Common myeloid progenitor, CD34-positive (primary cell): ENCODE data around the gene NDUFS1.

ENCODE experiments used
- CTCF ChIA-PET: fragments of 350-600 bp; sonication (Branson Sonifier 250); formaldehyde crosslinking; loops from one replicate; lab custom pipeline; 2021; ENCODE audit warnings: antibody characterized with exemption; lab: Charles Lee
- POLR2A ChIA-PET: fragments of 350-600 bp; sonication (Branson Sonifier 250); formaldehyde crosslinking; loops from one replicate; lab custom pipeline; 2021; ENCODE audit warnings: antibody characterized with exemption; lab: Charles Lee
- DNase-seq, 3 donors: peaks; one replicate each; pipeline versions ENCODE4 v3.0.0 to v3.0.0-alpha.2; 2013
- H3K27ac ChIP-seq, 2 experiments: 1 replicate in 1 of 2; 2 replicates in 1 of 2; pipeline ENCODE4 v1.7.0; 2013; ENCODE audit warnings: inconsistent platforms in 2 of 2, low read length in 2 of 2, mild to moderate bottlenecking in 2 of 2, low read depth in 1 of 2, moderate library complexity in 1 of 2; ENCODE audit not compliant: severe bottlenecking in 2 of 2, insufficient read depth in 1 of 2, poor library complexity in 1 of 2
- H3K27me3 ChIP-seq, 5 experiments: replicated peaks in 2 of 5; 1 replicate in 3 of 5; 2 replicates in 2 of 5; pipeline versions ENCODE4 v1.6.1 to v1.7.0; 2013; ENCODE audit warnings: low read length in 4 of 5, mild to moderate bottlenecking in 2 of 5, moderate library complexity in 2 of 5, inconsistent platforms in 1 of 5; ENCODE audit not compliant: insufficient read depth in 5 of 5, control insufficient read depth in 4 of 5
- H3K36me3 ChIP-seq, 4 experiments: 1 replicate in 2 of 4; 2 replicates in 2 of 4; pipeline versions ENCODE4 v1.6.1 to v1.7.0; 2013; ENCODE audit warnings: low read length in 3 of 4, control low read depth in 1 of 4, mild to moderate bottlenecking in 1 of 4; ENCODE audit not compliant: control insufficient read depth in 4 of 4, insufficient read depth in 4 of 4
- H3K4me1 ChIP-seq, 4 experiments: 1 replicate in 3 of 4; 2 replicates in 1 of 4; pipeline versions ENCODE4 v1.6.1 to v1.7.1; 2013; ENCODE audit warnings: low read length in 3 of 4, mild to moderate bottlenecking in 3 of 4, control low read depth in 1 of 4, inconsistent platforms in 1 of 4, moderate library complexity in 1 of 4; ENCODE audit not compliant: control insufficient read depth in 4 of 4, insufficient read depth in 4 of 4; ENCODE audit errors: control extremely low read depth in 1 of 4
- H3K4me3 ChIP-seq, 7 experiments: 1 replicate in 4 of 7; 2 replicates in 3 of 7; pipeline versions ENCODE4 v1.5.1 to v1.7.0; 2013; ENCODE audit warnings: mild to moderate bottlenecking in 7 of 7, low read length in 6 of 7, moderate library complexity in 6 of 7, inconsistent platforms in 2 of 7, low read depth in 2 of 7, control low read depth in 1 of 7; ENCODE audit not compliant: insufficient read depth in 4 of 7, control insufficient read depth in 1 of 7; ENCODE audit errors: extremely low read depth in 1 of 7
- H3K9me3 ChIP-seq, 5 experiments: 1 replicate in 4 of 5; 2 replicates in 1 of 5; pipeline versions ENCODE4 v1.6.1 to v1.7.1; 2013; ENCODE audit warnings: low read length in 4 of 5, mild to moderate bottlenecking in 2 of 5, inconsistent platforms in 1 of 5, low read depth in 1 of 5, moderate library complexity in 1 of 5; ENCODE audit not compliant: control insufficient read depth in 4 of 5, insufficient read depth in 2 of 5; ENCODE audit errors: control extremely low read depth in 1 of 5
- WGBS: methylation state at CpG from one replicate; pipeline ENCODE4 v1.1.5; 2013; ENCODE audit not compliant: insufficient coverage; 5-methylcytosine and 5-hydroxymethylcytosine counted together

NDUFS1 gene

GRCh38 chr2:206084870-206085741 lies 74.1 kb downstream of the NDUFS1 start:
- 0% methylated on average over 38 of the region's 88 CpGs for WGBS
- POLR2A ChIA-PET, result interaction anchor here (0.6 to 1.3 kb wide), 3 partner anchors 8 to 13 kb away, joined by 3 to 17 read pairs (median 8); no protein-coding TSS in a partner anchor
- DNase-seq, result peak in 2 of 3 donors; percentile 58 to 72
- Histone ChIP-seq H3K9me3 (no peaks in the 10 kb centered on the region), H3K4me3 (peak overlapping the region; percentile 84 to 100 (median 94)), H3K27me3 (no peaks in the 10 kb centered on the region), H3K27ac (peak overlapping the region; percentile 98 to 99), H3K36me3 (no peaks in the 10 kb centered on the region), H3K4me1 (peaks cover 10 to 29% (median 20%) of the 10 kb centered on the region in 4 experiments)
- CTCF ChIA-PET, result interaction anchor here (0.8 to 4.6 kb wide), 7 partner anchors 11 to 69 kb away, joined by 3 to 41 read pairs (median 6); no protein-coding TSS in a partner anchor

GRCh38 chr2:206084439-206084869 lies 74.8 kb downstream of the NDUFS1 start:
- H3K36me3 ChIP-seq, result no peaks in the 10 kb centered on the region
- CTCF ChIA-PET, result interaction anchor here (0.6 to 2.5 kb wide), 6 partner anchors 11 to 460 kb away, joined by 3 to 14 read pairs (median 4); no protein-coding TSS in a partner anchor
- DNase-seq, result peak in 1 of 3 donors; percentile 17
- H3K4me3 ChIP-seq, result peak overlapping the region; percentile 84 to 100 (median 94)
- H3K4me1 ChIP-seq, result peaks cover 10 to 29% (median 20%) of the 10 kb centered on the region in 4 experiments
- peak overlapping the region; percentile 98 to 99 for H3K27ac ChIP-seq
- POLR2A ChIA-PET, result no interaction called here
- 0% methylated on average over 2 of the region's 10 CpGs for WGBS
- H3K9me3 ChIP-seq, result no peaks in the 10 kb centered on the region
- no peaks in the 10 kb centered on the region for H3K27me3 ChIP-seq

- peak in 2 of 3 donors; percentile 48 to 56 for DNase-seq
- H3K27me3 ChIP-seq, result no peaks in the 10 kb centered on the region
- H3K4me3 ChIP-seq, result peak overlapping the region; percentile 84 to 100 (median 94)
- peak overlapping the region; percentile 98 to 99 for H3K27ac ChIP-seq
- H3K4me1 ChIP-seq, result peaks cover 7 to 28% (median 19%) of the 10 kb centered on the region in 4 experiments
- WGBS, result 46% methylated on average over 4 of the region's 14 CpGs
- no peaks in the 10 kb centered on the region for H3K36me3 ChIP-seq
- H3K9me3 ChIP-seq, result no peaks in the 10 kb centered on the region
- CTCF ChIA-PET, result interaction anchor here (0.6 to 2.5 kb wide), 7 partner anchors 10 to 460 kb away, joined by 3 to 14 read pairs (median 3); no protein-coding TSS in a partner anchor
- POLR2A ChIA-PET, result no interaction called here
Observed at GRCh38 chr2:206083602-206084438, 75.4 kb downstream of the NDUFS1 start.

GRCh38 chr2:206082298-206082843 lies 76.9 kb downstream of the NDUFS1 start:
- H3K4me3 ChIP-seq, result no peak overlapping the region
- H3K9me3 ChIP-seq, result no peaks in the 10 kb centered on the region
- no peak for DNase-seq
- H3K36me3 ChIP-seq, result no peaks in the 10 kb centered on the region
- no peaks in the 10 kb centered on the region for H3K27me3 ChIP-seq
- POLR2A ChIA-PET, result no interaction called here
- peak overlapping the region in 1 of 2 experiments; percentile 31 for H3K27ac ChIP-seq
- 100% methylated on average over 1 of the region's 4 CpGs for WGBS
- CTCF ChIA-PET, result interaction anchor here (2.2 to 2.5 kb wide), 2 partner anchors 11 to 13 kb away, joined by 8 to 14 read pairs; no protein-coding TSS in a partner anchor
- peaks cover 4 to 19% (median 12%) of the 10 kb centered on the region in 4 experiments for H3K4me1 ChIP-seq

- H3K36me3 ChIP-seq, result no peaks in the 10 kb centered on the region
- POLR2A ChIA-PET, result no interaction called here
- H3K27ac ChIP-seq, result no peak overlapping the region
- no peaks in the 10 kb centered on the region for H3K27me3 ChIP-seq
- H3K4me1 ChIP-seq, result peaks cover 0 to 14% (median 9%) of the 10 kb centered on the region in 4 experiments
- CTCF ChIA-PET, result interaction anchor here (1.0 kb wide), 1 partner anchor 8 kb away, joined by 3 read pairs; no protein-coding TSS in a partner anchor
- no CpG with 5 or more reads among the region's 4 CpGs for WGBS
- no peak for DNase-seq
- no peak overlapping the region for H3K4me3 ChIP-seq
- H3K9me3 ChIP-seq, result no peaks in the 10 kb centered on the region
Observed at GRCh38 chr2:206080927-206081326, 78.3 kb downstream of the NDUFS1 start.

- 97% methylated on average over 4 of the region's 9 CpGs for WGBS
- Histone ChIP-seq H3K27me3 (no peaks in the 10 kb centered on the region), H3K27ac (no peak overlapping the region), H3K9me3 (no peaks in the 10 kb centered on the region), H3K4me3 (no peak overlapping the region), H3K4me1 (peaks cover 0 to 14% (median 9%) of the 10 kb centered on the region in 4 experiments), H3K36me3 (no peaks in the 10 kb centered on the region)
- ChIA-PET CTCF (interaction anchor here (0.6 to 1.0 kb wide), 2 partner anchors 8 to 16 kb away, joined by 4 read pairs; no protein-coding TSS in a partner anchor), POLR2A (interaction anchor here (0.6 kb wide), 1 partner anchor 1026 kb away, joined by 4 read pairs; no protein-coding TSS in a partner anchor)
- DNase-seq, result no peak
Observed at GRCh38 chr2:206079699-206080465, 79.4 kb downstream of the NDUFS1 start.
